PC-3 (cell line): ENCODE results near the gene PARK7. TPM values are rescaled to one million over a fixed set of nuclear protein-coding genes. Genes with fewer than 3 reads are reported as not detected.
A peak's percentile ranks its signal among the peaks of the same experiment; 100 is the strongest.

Experiments used
- ATAC-seq: fragments of 200-7000 bp; cut with Tn5 transposase; 2 replicates; pipeline ENCODE4 v1.9.1; 2020; ENCODE audit warnings: mild to moderate bottlenecking, moderate library complexity
- BruUV-seq: library from RNA; stranded (reverse); fragments of 400-500 nt; replicated peaks from 2 replicates; lab custom pipeline; 2021; lab: Mats Ljungman, UMichigan
- CTCF ChIA-PET: fragments of 300-600 bp; sonication (Branson Sonifier 250); formaldehyde crosslinking; loops from one replicate; lab custom pipeline; 2022; ENCODE audit warnings: antibody characterized with exemption; lab: Charles Lee
- POLR2A ChIA-PET: fragments of 300-600 bp; sonication (Branson Sonifier 250); formaldehyde crosslinking; loops from one replicate; lab custom pipeline; 2022; ENCODE audit warnings: antibody characterized with exemption; ENCODE audit not compliant: unreplicated experiment; lab: Charles Lee
- DNase-seq: peaks from one replicate; pipeline ENCODE4 v3.0.0-alpha.2; 2015
- H2AFZ ChIP-seq: fragments of 300-600 bp; sonication (generic); 2 replicates; pipeline ENCODE4 v1.6.0; 2016; ENCODE audit warnings: antibody characterized with exemption, low read length
- H3F3A ChIP-seq: fragments of 300-600 bp; sonication (generic); one replicate; pipeline ENCODE4 v1.6.0; 2017; ENCODE audit warnings: antibody characterized with exemption, low read length, control low read depth, mild to moderate bottlenecking; ENCODE audit not compliant: unreplicated experiment
- H3K27ac ChIP-seq: fragments of 300-600 bp; sonication (generic); 2 replicates; pipeline ENCODE4 v1.5.1; 2016; ENCODE audit warnings: mild to moderate bottlenecking, low read length
- H3K27me3 ChIP-seq: fragments of 300-600 bp; sonication (generic); 2 replicates; pipeline ENCODE4 v1.6.1; 2016; ENCODE audit warnings: low read length, mixed read lengths
- H3K36me3 ChIP-seq: fragments of 300-600 bp; sonication (generic); 2 replicates; pipeline ENCODE4 v1.6.1; 2016; ENCODE audit warnings: low read depth, mixed run types, low read length, mixed read lengths
- H3K4me1 ChIP-seq: fragments of 300-600 bp; sonication (generic); 2 replicates; pipeline ENCODE4 v1.5.1; 2016; ENCODE audit warnings: low read length; ENCODE audit not compliant: insufficient read depth
- H3K4me2 ChIP-seq: fragments of 300-600 bp; sonication (generic); 2 replicates; pipeline ENCODE4 v1.6.0; 2016; ENCODE audit warnings: low read length
- H3K4me3 ChIP-seq: fragments of 300-600 bp; sonication (generic); 2 replicates; pipeline ENCODE4 v1.5.1; 2016; ENCODE audit warnings: mild to moderate bottlenecking, low read length, mixed read lengths
- H3K79me2 ChIP-seq: fragments of 300-600 bp; sonication (generic); 2 replicates; pipeline ENCODE4 v1.6.1; 2017; ENCODE audit warnings: low read length, mixed read lengths
- H3K9ac ChIP-seq: fragments of 300-600 bp; sonication (generic); 2 replicates; pipeline ENCODE4 v1.6.0; 2016; ENCODE audit warnings: mild to moderate bottlenecking, low read length
- H3K9me2 ChIP-seq: fragments of 300-600 bp; sonication (generic); replicated peaks from 2 replicates; pipeline ENCODE4 v1.6.1; 2016; ENCODE audit warnings: mixed run types, low read length, mixed read lengths
- H3K9me3 ChIP-seq: fragments of 300-600 bp; sonication (generic); 2 replicates; pipeline ENCODE4 v1.6.1; 2016; ENCODE audit warnings: low read length, mixed read lengths
- H4K20me1 ChIP-seq: fragments of 300-600 bp; sonication (generic); 2 replicates; pipeline ENCODE4 v1.6.1; 2016; ENCODE audit warnings: low read length, mixed read lengths
- EZH2 ChIP-seq: fragments of 300-600 bp; sonication (generic); IDR thresholded peaks from one replicate; pipeline ENCODE4 v1.6.1; 2017; ENCODE audit warnings: antibody characterized with exemption, mild to moderate bottlenecking, low read length; ENCODE audit not compliant: unreplicated experiment
- EZH2phosphoT487 ChIP-seq: fragments of 300-600 bp; sonication (generic); IDR thresholded peaks from 2 replicates; pipeline ENCODE4 v1.6.1; 2018; ENCODE audit warnings: mild to moderate bottlenecking, antibody characterized with exemption, low read length, borderline replicate concordance
- intact Hi-C: fragments of 100-400 bp; cut with micrococcal nuclease; formaldehyde crosslinking; loops from 2 replicates; pipeline ENCODE4 v1.9.0; 2023
- total RNA-seq: library from RNA; depleted of rRNA; stranded (reverse); fragments of >200 nt; gene quantifications from 2 replicates; pipeline ENCODE4 v1.2.3, GENCODE V29; 2014
- TF ChIP-seq, protein P1 (sequence below): fragments of 300-600 bp; sonication (generic); conservative IDR thresholded peaks from 2 replicates; pipeline ENCODE4 v1.5.1; 2017; ENCODE audit warnings: antibody characterized with exemption, low read depth, mild to moderate bottlenecking, low read length

The PARK7 gene
- total RNA-seq, 1 experiment from 2014 or later, result 316 TPM

DNA sequence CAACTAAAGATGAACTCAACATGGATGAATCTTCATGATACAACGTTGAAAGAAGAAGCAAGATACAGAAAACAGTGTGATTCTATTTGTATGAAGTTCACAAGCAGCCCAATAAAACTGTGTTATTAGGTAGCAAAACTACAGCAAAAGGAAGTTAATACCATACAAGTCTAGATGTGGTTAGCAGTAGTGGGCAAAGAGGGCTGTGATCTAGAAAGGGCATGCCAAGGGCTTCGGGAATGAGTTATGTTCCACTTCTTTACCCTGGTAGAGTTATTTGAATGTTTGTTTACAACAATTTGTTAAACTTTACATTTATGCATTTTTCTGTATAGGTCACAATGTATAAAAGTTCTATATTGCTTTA, 30.1 kb upstream of the PARK7 start:
- BruUV-seq, result no TSS peak
- H3K36me3 ChIP-seq, result no peaks in the 10 kb centered on the region
- no peaks in the 10 kb centered on the region for H4K20me1 ChIP-seq
- H3K9me3 ChIP-seq, result no peaks in the 10 kb centered on the region
- H2AFZ ChIP-seq, result no peak overlapping the region
- no peaks in the 10 kb centered on the region for H3K79me2 ChIP-seq
- ChIA-PET POLR2A (no interaction called here), CTCF (no interaction called here)
- H3K4me3 ChIP-seq, result no peak overlapping the region
- H3K9ac ChIP-seq, result no peak overlapping the region
- H3K27ac ChIP-seq, result no peak overlapping the region
- H3K27me3 ChIP-seq, result no peaks in the 10 kb centered on the region
- H3K4me2 ChIP-seq, result no peak overlapping the region
- no peaks in the 10 kb centered on the region for H3K4me1 ChIP-seq
- TF ChIP-seq, protein P1, sequence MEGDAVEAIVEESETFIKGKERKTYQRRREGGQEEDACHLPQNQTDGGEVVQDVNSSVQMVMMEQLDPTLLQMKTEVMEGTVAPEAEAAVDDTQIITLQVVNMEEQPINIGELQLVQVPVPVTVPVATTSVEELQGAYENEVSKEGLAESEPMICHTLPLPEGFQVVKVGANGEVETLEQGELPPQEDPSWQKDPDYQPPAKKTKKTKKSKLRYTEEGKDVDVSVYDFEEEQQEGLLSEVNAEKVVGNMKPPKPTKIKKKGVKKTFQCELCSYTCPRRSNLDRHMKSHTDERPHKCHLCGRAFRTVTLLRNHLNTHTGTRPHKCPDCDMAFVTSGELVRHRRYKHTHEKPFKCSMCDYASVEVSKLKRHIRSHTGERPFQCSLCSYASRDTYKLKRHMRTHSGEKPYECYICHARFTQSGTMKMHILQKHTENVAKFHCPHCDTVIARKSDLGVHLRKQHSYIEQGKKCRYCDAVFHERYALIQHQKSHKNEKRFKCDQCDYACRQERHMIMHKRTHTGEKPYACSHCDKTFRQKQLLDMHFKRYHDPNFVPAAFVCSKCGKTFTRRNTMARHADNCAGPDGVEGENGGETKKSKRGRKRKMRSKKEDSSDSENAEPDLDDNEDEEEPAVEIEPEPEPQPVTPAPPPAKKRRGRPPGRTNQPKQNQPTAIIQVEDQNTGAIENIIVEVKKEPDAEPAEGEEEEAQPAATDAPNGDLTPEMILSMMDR, result no peak
- TF ChIP-seq EZH2 (no peak), EZH2phosphoT487 (no peak)
- no peak for DNase-seq
- intact Hi-C loops, result no loop called here
- no peaks in the 10 kb centered on the region for H3K9me2 ChIP-seq
- no peaks in the 10 kb centered on the region for H3F3A ChIP-seq
- ATAC-seq, result no peak

DNA sequence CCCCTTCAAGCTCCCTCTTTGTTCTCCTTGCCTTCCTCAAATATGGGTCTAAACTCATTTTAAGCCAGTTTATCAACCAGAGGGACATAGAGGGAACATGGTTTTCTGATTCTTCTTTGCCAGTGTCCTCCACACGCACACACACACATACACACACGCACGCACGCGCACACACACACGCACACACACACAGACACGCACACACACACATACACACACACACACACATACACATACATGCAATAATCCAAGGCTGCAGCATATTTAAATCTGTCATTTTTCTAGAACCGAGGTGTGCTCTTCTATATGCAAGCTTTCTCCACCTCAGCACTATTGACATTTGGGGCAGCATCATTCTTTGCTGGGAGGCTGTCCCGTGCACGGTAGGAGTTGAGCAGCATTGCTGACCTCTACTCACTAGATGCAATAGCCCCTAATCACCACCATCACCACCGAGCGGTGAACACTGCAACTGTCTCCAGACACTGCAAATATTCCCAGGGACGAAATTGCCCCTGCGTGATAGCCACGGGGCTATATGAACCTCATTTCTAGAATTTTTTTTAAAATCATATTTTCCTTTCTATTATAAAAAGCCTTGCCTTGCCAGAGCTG, 28.9 kb upstream of the PARK7 start:
- H3K27me3 ChIP-seq, result no peaks in the 10 kb centered on the region
- H3K9me3 ChIP-seq, result no peaks in the 10 kb centered on the region
- no peak overlapping the region for H3K9ac ChIP-seq
- ChIA-PET CTCF (no interaction called here), POLR2A (no interaction called here)
- no peak overlapping the region for H3K27ac ChIP-seq
- peak; percentile 59 for ATAC-seq
- no peak overlapping the region for H2AFZ ChIP-seq
- H4K20me1 ChIP-seq, result no peaks in the 10 kb centered on the region
- no peak overlapping the region for H3K4me3 ChIP-seq
- H3K9me2 ChIP-seq, result no peaks in the 10 kb centered on the region
- no peaks in the 10 kb centered on the region for H3K36me3 ChIP-seq
- BruUV-seq, result no TSS peak
- no peak overlapping the region for H3K4me2 ChIP-seq
- H3F3A ChIP-seq, result no peaks in the 10 kb centered on the region
- no peak for TF ChIP-seq EZH2
- TF ChIP-seq EZH2phosphoT487, result no peak
- TF ChIP-seq, protein P1, result no peak
- no peak for DNase-seq
- intact Hi-C loops, result no loop called here
- no peaks in the 10 kb centered on the region for H3K79me2 ChIP-seq
- no peaks in the 10 kb centered on the region for H3K4me1 ChIP-seq

DNA sequence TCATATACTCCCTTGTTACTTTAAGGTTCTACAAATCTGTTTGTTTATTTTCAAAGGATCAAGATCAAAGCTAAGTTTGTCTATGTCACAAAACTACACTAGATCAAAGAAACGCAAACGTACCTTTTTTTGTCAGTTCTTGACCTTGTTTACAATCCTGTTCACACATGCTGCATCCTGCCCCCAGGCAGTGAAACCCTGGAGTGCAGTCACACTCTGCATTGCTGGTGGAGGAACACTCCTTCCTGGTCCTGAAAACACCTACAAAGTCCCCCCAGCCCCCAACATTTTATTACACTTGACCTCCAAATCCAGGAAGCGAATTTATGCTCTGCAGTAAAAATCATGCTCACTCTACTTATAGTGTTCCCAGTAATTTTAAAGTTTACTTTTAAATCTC, 23.4 kb upstream of the PARK7 start:
- TF ChIP-seq EZH2phosphoT487, result no peak
- TF ChIP-seq, protein P1, result no peak
- TF ChIP-seq EZH2, result no peak
- H3K79me2 ChIP-seq, result no peaks in the 10 kb centered on the region
- DNase-seq (no peak), ATAC-seq (no peak)
- peaks cover 21% of the 10 kb centered on the region for H3K27me3 ChIP-seq
- intact Hi-C loops, result no loop called here
- POLR2A ChIA-PET, result no interaction called here
- H3K9ac ChIP-seq, result no peak overlapping the region
- no peak overlapping the region for H3K27ac ChIP-seq
- H3K9me2 ChIP-seq, result no peaks in the 10 kb centered on the region
- H3K9me3 ChIP-seq, result no peaks in the 10 kb centered on the region
- H3K4me2 ChIP-seq, result no peak overlapping the region
- peaks cover 9% of the 10 kb centered on the region; the same call in 1 of the 2 replicates for H3K4me1 ChIP-seq
- BruUV-seq, result no TSS peak
- no peak overlapping the region for H2AFZ ChIP-seq
- no peaks in the 10 kb centered on the region for H3K36me3 ChIP-seq
- no peaks in the 10 kb centered on the region for H3F3A ChIP-seq
- H3K4me3 ChIP-seq, result no peak overlapping the region
- CTCF ChIA-PET, result no interaction called here
- no peaks in the 10 kb centered on the region for H4K20me1 ChIP-seq
